ENCODE measurements around the gene GALNT9.

- TF ChIP-seq CTCF (IDR thresholded peaks at IDR 0.05): no peak
- TF ChIP-seq ZFX (IDR thresholded peaks at IDR 0.05; ENCODE audit: borderline replicate concordance): no peak
These were observed 166.8 kb downstream of the GALNT9 start for GRCh38 chr12:132162508-132163031.

Measured in 22Rv1 (cell line).